ENCODE measurements around the gene SSTR5. TPM values are rescaled to one million over a fixed set of nuclear protein-coding genes. Genes with fewer than 3 reads are reported as not detected.

Gene SSTR5
- total RNA-seq, 1 donor from 2014 or later = 1.3 TPM

Other genes starting within 250 kb of the SSTR5 start
- 17.4 TPM for gene LMF1, start 101.8 kb upstream of the SSTR5 start, total RNA-seq (ENCODE audit: unreplicated experiment)
- 7.0 TPM for gene SOX8, start 91.0 kb upstream of the SSTR5 start, total RNA-seq (ENCODE audit: unreplicated experiment)
- not detected for gene C1QTNF8, start 23.5 kb downstream of the SSTR5 start, total RNA-seq (ENCODE audit: unreplicated experiment)
- 161 TPM for gene CACNA1H, start 80.4 kb downstream of the SSTR5 start, total RNA-seq (ENCODE audit: unreplicated experiment)
- gene TPSG1, start 152.5 kb downstream of the SSTR5 start, total RNA-seq (ENCODE audit: unreplicated experiment) = not detected
- not detected for gene TPSB2, start 157.4 kb downstream of the SSTR5 start, total RNA-seq (ENCODE audit: unreplicated experiment)
- gene TPSAB1, start 168.0 kb downstream of the SSTR5 start, total RNA-seq (ENCODE audit: unreplicated experiment) = not detected
- not detected for gene TPSD1, start 183.3 kb downstream of the SSTR5 start, total RNA-seq (ENCODE audit: unreplicated experiment)
- 256 TPM for gene UBE2I, start 236.9 kb downstream of the SSTR5 start, total RNA-seq (ENCODE audit: unreplicated experiment)